GM12801 (cell line): Measurements from ENCODE around the gene HNMT.

Experiments
- CTCF ChIP-seq: IDR thresholded peaks from one replicate; pipeline ENCODE4 v1.5.1; 2011; ENCODE audit warnings: control low read depth; ENCODE audit not compliant: insufficient read length; ENCODE audit errors: extremely low read depth

The HNMT gene

DNA sequence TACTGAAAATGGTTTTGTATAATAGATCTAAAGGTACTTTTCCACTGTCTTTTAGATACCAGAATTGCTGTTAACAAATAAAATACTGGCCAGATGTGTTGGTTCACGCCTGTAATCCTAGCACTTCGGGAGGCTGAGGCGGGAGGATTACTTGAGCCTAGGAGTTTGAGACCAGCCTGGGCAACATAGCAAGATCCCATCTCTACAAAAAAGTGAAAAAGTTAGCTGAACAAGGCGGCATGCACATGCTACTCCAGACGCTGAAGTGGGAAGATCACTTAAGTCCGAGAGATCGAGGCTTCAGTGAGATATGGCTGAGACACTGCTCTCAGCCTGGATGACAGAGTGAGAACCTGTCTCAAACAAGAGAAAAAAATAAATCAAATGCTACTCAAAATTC, 2.8 kb downstream of the HNMT start:
- TF ChIP-seq CTCF: no peak

DNA sequence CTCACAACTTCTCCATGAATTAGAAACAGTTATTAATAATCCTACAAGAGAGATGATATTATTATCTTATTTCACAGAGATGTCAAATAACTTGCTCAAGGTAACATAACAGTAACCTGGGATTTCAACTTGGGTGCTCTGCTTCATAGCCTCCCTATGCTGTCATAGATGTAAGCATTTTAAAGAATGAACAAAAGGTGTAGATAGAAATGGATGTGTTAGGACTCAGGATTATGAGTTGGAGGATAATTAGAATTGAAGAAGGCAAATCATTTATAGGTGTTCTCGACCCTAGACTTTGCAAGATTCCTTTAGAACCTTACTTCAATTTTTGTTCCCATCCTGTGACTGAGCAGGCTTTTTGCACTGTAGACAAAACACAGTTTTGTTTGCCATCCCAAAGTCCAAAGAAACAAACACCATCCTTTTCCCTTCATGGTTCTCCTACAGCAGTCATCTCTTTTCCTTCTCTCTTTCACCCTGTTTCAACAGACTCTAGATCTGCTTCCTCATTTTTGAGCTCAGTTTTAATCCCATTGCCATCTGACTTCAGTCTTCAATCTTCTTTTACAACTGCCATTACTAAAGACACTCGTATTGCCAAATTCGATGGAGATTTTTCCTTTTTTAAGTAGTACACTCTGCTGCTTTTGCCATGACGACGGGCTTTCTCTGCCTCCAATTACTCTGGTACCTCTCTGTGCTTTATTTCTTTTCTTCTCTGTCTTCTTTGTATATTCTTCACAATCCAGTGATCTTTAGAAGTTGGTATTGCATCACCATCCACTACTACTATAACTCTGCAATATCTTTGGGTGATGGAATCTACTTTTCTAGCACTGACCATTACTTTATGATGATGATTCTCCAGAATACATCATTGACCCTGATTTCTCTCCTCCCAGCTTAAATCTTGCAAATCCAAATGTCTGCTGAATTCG, 4.5 kb downstream of the HNMT start:
- TF ChIP-seq CTCF: no peak

DNA sequence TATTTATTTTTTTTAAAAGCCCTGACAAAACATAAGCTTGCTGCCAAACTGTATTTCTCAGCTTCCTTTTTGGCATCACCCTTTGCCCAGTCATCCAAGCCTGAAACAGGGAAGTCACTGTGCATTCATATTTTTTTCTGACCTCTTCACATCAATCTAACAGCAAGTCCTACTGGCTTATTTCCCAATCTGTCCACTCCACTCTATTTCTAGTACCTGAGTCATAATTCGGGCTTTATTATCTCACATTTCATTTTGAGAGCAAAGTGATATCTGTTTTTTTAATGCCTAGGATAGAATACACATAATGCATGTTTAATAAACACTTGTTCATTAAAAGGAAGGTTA, 5.1 kb downstream of the HNMT start:
- no peak for TF ChIP-seq CTCF

DNA sequence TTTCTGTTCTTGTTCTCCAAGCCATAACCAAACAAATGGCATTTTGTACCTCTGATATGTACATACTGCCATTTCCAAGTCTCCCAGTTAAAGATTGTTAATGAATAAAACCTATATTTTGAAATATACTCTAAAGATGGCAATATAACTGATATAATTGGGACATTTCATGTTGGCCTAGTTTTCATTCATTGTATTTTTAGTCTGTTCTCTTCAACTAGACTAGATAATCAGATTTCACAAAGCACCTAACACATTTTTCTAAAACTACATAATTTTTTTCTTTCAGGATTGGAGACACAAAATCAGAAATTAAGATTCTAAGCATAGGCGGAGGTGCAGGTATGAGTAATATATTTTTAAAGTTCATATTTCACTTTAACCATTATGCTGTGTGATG, 5.6 kb downstream of the HNMT start:
- TF ChIP-seq CTCF: no peak

DNA sequence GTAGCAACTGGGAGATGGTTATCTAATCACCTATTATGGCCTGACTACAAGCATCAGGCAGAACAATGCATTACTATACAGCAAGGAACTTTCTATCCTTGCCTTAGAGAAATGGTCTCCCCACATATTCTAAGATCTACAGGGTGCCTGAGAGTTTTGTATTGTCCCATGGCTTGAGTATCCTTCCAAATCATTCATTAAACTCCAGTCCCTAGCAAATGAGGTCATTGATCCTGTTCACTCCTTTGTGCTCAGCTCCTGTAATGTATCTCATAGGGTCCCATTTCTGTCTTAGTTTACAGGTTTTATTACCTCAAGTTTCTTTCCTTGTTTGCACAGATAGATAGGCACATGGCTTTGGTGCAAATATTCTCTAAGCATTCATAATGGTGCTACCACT, 9.0 kb downstream of the HNMT start:
- no peak for TF ChIP-seq CTCF

GRCh38 chr2:137975280-137976271, 11.3 kb downstream of the HNMT start:
- no peak for TF ChIP-seq CTCF

DNA sequence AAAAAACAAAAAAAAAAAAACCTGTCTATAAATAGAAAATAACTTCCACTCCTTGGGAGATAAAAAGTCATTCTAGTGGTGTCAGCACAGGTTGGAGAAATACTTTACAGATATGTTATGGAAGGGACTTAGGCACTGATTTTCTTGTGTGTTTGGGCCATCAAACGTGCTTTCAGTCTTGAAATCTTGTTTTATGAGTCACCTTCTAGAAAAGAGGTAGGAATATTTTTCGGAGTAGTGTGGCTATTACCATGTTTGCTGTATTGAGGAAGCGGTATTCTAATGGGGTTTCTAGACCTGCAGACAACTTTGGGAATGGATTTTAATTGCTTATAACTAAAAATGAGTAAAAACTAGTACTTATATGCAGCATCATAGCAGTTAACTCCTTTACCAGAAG, 12.0 kb downstream of the HNMT start:
- no peak for TF ChIP-seq CTCF
